ENCODE data around the gene SFT2D1.
"Not testable (repeated sequence)": the region's sequence is repeated elsewhere in the genome, so short reads cannot be mapped to it uniquely, and the experiment has no call there.

Gene SFT2D1

GRCh38 chr6:166381381-166381732 lies 39.0 kb upstream of the SFT2D1 start:
- Histone ChIP-seq H3K27ac (ENCODE audit: low read length) (no peak overlapping the region), H3K36me3 (ENCODE audit: insufficient read depth, low read depth, low read length) (no peaks in the 10 kb centered on the region), H3K9ac (ENCODE audit: low read depth, low read length) (peak overlapping the region; percentile 45; the same call in 1 of the 2 replicates), H3K9me3 (ENCODE audit: insufficient read depth, low read depth, low read length) (no peaks in the 10 kb centered on the region), H3K4me3 (ENCODE audit: low read length) (peak overlapping the region; percentile 93), H3K4me1 (ENCODE audit: insufficient read depth, low read length) (peaks cover 6% of the 10 kb centered on the region; the same call in 1 of the 2 replicates), H3K27me3 (ENCODE audit: insufficient read depth, low read length) (no peaks in the 10 kb centered on the region; the same call in 1 of the 2 replicates)

GRCh38 chr6:166379800-166380199 lies 37.5 kb upstream of the SFT2D1 start:
- Histone ChIP-seq H3K4me3 (ENCODE audit: low read length) (no peak overlapping the region), H3K36me3 (ENCODE audit: insufficient read depth, low read depth, low read length) (no peaks in the 10 kb centered on the region), H3K27me3 (ENCODE audit: insufficient read depth, low read length) (no peaks in the 10 kb centered on the region; the same call in 1 of the 2 replicates), H3K4me1 (ENCODE audit: insufficient read depth, low read length) (peaks cover 6% of the 10 kb centered on the region; the same call in 1 of the 2 replicates), H3K27ac (ENCODE audit: low read length) (no peak overlapping the region), H3K9ac (ENCODE audit: low read depth, low read length) (no peak overlapping the region), H3K9me3 (ENCODE audit: insufficient read depth, low read depth, low read length) (no peaks in the 10 kb centered on the region)

DNA sequence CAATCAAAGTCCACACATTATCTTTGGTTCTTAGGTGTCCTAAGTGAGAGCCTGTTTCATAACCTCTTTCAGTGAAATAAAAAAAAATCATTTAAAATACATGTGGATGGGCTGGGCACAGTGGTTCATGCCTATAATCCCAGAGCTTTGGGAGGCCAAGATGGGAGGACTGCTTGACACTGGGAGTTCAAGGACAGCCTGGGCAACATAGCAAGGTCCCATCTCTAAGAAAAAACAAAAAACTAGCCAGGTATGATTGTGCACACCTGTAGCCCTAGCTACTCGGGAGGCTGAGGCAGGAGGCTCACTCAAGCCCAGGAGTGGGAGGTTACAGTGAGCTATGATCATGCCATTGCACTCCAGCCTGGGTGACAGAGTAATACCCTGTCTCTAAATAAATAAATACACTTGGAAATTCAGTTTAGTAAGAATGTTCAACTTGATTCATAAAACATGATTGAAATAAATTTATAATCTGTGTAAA lies 36.8 kb upstream of the SFT2D1 start:
- no peak overlapping the region for H3K27ac ChIP-seq (ENCODE audit: low read length)
- no peaks in the 10 kb centered on the region for H3K36me3 ChIP-seq (ENCODE audit: insufficient read depth, low read depth, low read length)

DNA sequence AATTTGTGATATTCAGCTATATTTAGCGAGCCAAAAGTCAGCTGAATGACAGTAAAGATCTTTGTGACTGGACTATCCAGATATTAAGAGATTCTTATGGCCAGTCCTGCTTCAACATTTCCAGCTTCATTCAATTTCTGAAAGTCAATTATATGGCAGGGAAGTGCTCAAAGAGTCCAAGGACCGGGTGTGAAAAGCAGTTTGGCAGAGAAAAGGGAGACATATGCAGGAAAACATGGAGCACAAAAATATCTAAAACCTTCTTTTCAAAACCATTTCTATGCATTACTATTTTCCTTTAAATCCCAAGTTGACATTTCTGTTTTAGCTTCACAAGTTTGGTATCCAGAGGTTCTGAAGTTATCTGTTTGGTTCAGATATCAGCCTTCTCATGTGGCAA lies 35.4 kb upstream of the SFT2D1 start:
- H3K27me3 ChIP-seq (ENCODE audit: insufficient read depth, low read length), result no peaks in the 10 kb centered on the region; the same call in 1 of the 2 replicates
- H3K4me1 ChIP-seq (ENCODE audit: insufficient read depth, low read length), result peaks cover 6% of the 10 kb centered on the region; the same call in 1 of the 2 replicates
- no peaks in the 10 kb centered on the region for H3K36me3 ChIP-seq (ENCODE audit: insufficient read depth, low read depth, low read length)
- no peak overlapping the region for H3K27ac ChIP-seq (ENCODE audit: low read length)
- no peaks in the 10 kb centered on the region for H3K9me3 ChIP-seq (ENCODE audit: insufficient read depth, low read depth, low read length)
- no peak overlapping the region for H3K9ac ChIP-seq (ENCODE audit: low read depth, low read length)
- no peak overlapping the region for H3K4me3 ChIP-seq (ENCODE audit: low read length)

More for the DNA sequence above, 36.8 kb upstream of the SFT2D1 start:
- Histone ChIP-seq H3K27me3 (ENCODE audit: insufficient read depth, low read length) (no peaks in the 10 kb centered on the region; the same call in 1 of the 2 replicates), H3K9me3 (ENCODE audit: insufficient read depth, low read depth, low read length) (no peaks in the 10 kb centered on the region), H3K4me3 (ENCODE audit: low read length) (no peak overlapping the region), H3K4me1 (ENCODE audit: insufficient read depth, low read length) (peaks cover 6% of the 10 kb centered on the region; the same call in 1 of the 2 replicates), H3K9ac (ENCODE audit: low read depth, low read length) (no peak overlapping the region)

DNA sequence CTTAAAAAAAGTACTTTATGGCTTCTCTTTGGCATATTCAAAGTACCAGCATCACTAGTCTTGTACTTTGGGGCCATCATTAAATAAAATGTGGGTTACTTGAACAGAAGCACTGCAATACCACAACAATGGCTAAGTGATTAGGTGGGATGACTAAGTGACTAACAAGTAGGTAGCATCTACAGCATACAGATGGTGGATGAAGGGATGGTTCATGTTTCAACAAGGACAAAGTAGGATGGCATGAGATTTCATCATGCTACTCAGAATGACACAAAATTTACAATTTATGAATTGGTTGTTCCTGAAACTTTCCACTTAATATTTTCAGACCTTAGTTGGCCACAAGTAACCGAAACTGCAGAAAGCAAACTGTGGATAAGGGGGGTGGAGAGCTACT lies 32.7 kb upstream of the SFT2D1 start:
- Histone ChIP-seq H3K4me3 (ENCODE audit: low read length) (no peak overlapping the region), H3K9ac (ENCODE audit: low read depth, low read length) (no peak overlapping the region), H3K36me3 (ENCODE audit: insufficient read depth, low read depth, low read length) (no peaks in the 10 kb centered on the region), H3K27ac (ENCODE audit: low read length) (no peak overlapping the region), H3K9me3 (ENCODE audit: insufficient read depth, low read depth, low read length) (no peaks in the 10 kb centered on the region), H3K27me3 (ENCODE audit: insufficient read depth, low read length) (no peaks in the 10 kb centered on the region), H3K4me1 (ENCODE audit: insufficient read depth, low read length) (no peaks in the 10 kb centered on the region)

- Histone ChIP-seq H3K27me3 (ENCODE audit: insufficient read depth, low read length) (no peaks in the 10 kb centered on the region), H3K36me3 (ENCODE audit: insufficient read depth, low read depth, low read length) (no peaks in the 10 kb centered on the region), H3K27ac (ENCODE audit: low read length) (no peak overlapping the region), H3K9ac (ENCODE audit: low read depth, low read length) (no peak overlapping the region), H3K4me1 (ENCODE audit: insufficient read depth, low read length) (peaks cover 22% of the 10 kb centered on the region), H3K9me3 (ENCODE audit: insufficient read depth, low read depth, low read length) (no peaks in the 10 kb centered on the region), H3K4me3 (ENCODE audit: low read length) (no peak overlapping the region)
Measured at GRCh38 chr6:166370489-166370888, 28.1 kb upstream of the SFT2D1 start.

DNA sequence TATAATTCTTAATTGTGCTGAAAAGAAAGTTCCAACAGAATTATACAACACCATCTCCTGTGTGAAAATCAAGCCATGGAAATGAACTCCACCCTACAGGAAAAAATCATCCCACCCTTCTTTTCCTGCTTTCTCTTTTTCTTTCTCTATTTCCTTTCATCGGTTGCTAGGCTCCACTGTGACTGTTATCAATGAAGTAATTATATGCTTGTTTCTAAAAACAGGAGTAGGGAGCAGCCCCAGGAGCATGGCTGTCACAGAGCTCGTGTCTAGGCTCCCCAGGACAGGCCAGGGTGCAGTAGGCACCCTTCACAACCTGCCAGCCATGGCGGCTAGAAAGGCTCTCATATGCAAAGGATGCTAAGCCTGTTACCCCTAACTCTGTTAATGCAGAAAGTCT lies 27.4 kb upstream of the SFT2D1 start:
- H3K9ac ChIP-seq (ENCODE audit: low read depth, low read length), result no peak overlapping the region

GRCh38 chr6:166366921-166367320 lies 24.6 kb upstream of the SFT2D1 start:
- no peaks in the 10 kb centered on the region for H3K27me3 ChIP-seq (ENCODE audit: insufficient read depth, low read length)

More for the DNA sequence above, 27.4 kb upstream of the SFT2D1 start:
- Histone ChIP-seq H3K9me3 (ENCODE audit: insufficient read depth, low read depth, low read length) (no peaks in the 10 kb centered on the region), H3K27me3 (ENCODE audit: insufficient read depth, low read length) (no peaks in the 10 kb centered on the region), H3K27ac (ENCODE audit: low read length) (peak overlapping the region; percentile 30), H3K4me1 (ENCODE audit: insufficient read depth, low read length) (peaks cover 27% of the 10 kb centered on the region), H3K4me3 (ENCODE audit: low read length) (no peak overlapping the region), H3K36me3 (ENCODE audit: insufficient read depth, low read depth, low read length) (no peaks in the 10 kb centered on the region)

DNA sequence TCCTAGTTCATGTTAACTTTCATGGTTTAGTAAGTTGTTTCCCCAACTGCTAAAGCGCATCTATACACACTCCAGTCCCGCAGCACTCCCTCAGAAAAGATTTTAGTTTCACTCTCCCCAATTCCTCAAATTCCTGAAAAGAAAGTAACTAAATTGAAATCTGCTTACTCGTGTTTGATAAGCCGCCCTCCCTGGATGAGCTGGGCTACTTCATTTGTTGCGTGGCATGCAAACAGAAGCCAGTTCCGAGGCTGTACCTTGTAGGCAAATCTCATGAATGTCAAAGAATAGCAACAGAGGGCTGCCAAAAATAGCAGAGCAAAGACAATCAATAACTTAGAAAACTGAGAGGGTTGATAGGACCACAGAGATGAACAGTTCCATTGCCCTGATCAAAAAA lies 23.5 kb upstream of the SFT2D1 start:
- Histone ChIP-seq H3K9me3 (ENCODE audit: insufficient read depth, low read depth, low read length) (no peaks in the 10 kb centered on the region), H3K4me1 (ENCODE audit: insufficient read depth, low read length) (peaks cover 34% of the 10 kb centered on the region), H3K9ac (ENCODE audit: low read depth, low read length) (peak overlapping the region; percentile 54; the same call in 1 of the 2 replicates), H3K36me3 (ENCODE audit: insufficient read depth, low read depth, low read length) (no peaks in the 10 kb centered on the region; the same call in 1 of the 2 replicates), H3K27ac (ENCODE audit: low read length) (peak overlapping the region; percentile 84), H3K27me3 (ENCODE audit: insufficient read depth, low read length) (no peaks in the 10 kb centered on the region), H3K4me3 (ENCODE audit: low read length) (peak overlapping the region; percentile 48; the same call in 1 of the 2 replicates)

More at GRCh38 chr6:166366921-166367320, 24.6 kb upstream of the SFT2D1 start:
- H3K4me3 ChIP-seq (ENCODE audit: low read length), result no peak overlapping the region
- H3K9me3 ChIP-seq (ENCODE audit: insufficient read depth, low read depth, low read length), result no peaks in the 10 kb centered on the region
- no peaks in the 10 kb centered on the region; the same call in 1 of the 2 replicates for H3K36me3 ChIP-seq (ENCODE audit: insufficient read depth, low read depth, low read length)
- H3K27ac ChIP-seq (ENCODE audit: low read length), result peak overlapping the region; percentile 41
- no peak overlapping the region; the same call in 1 of the 2 replicates for H3K9ac ChIP-seq (ENCODE audit: low read depth, low read length)
- peaks cover 34% of the 10 kb centered on the region for H3K4me1 ChIP-seq (ENCODE audit: insufficient read depth, low read length)

DNA sequence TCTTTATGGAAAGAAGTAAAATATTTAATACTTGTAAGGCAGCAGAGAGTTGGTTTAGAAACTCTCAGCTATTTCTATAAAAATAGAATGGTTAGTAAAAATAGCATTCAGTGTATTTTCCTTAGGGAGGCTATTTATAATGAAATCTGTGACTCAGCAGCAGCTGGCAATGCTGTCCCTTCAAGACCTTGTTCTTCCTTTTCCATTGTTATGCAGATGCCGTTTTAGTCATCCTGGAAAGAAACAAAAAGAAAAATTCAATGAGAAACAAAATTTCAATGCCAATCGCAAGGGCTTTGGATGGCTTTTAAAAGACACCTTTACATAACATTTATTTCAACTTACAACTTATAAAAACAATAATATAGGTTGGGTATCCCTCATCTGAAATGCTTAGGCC lies 22.9 kb upstream of the SFT2D1 start:
- peaks cover 36% of the 10 kb centered on the region for H3K4me1 ChIP-seq (ENCODE audit: insufficient read depth, low read length)
- H3K9ac ChIP-seq (ENCODE audit: low read depth, low read length), result peak overlapping the region; percentile 58; the same call in 1 of the 2 replicates
- peak overlapping the region; percentile 48; the same call in 1 of the 2 replicates for H3K4me3 ChIP-seq (ENCODE audit: low read length)
- peak overlapping the region; percentile 84 for H3K27ac ChIP-seq (ENCODE audit: low read length)
- H3K9me3 ChIP-seq (ENCODE audit: insufficient read depth, low read depth, low read length), result no peaks in the 10 kb centered on the region
- no peaks in the 10 kb centered on the region for H3K27me3 ChIP-seq (ENCODE audit: insufficient read depth, low read length)
- no peaks in the 10 kb centered on the region; the same call in 1 of the 2 replicates for H3K36me3 ChIP-seq (ENCODE audit: insufficient read depth, low read depth, low read length)

- H3K4me3 ChIP-seq (ENCODE audit: low read length), result no peak overlapping the region
- no peaks in the 10 kb centered on the region for H3K9me3 ChIP-seq (ENCODE audit: insufficient read depth, low read depth, low read length)
- H3K27ac ChIP-seq (ENCODE audit: low read length), result peak overlapping the region; percentile 60
- H3K9ac ChIP-seq (ENCODE audit: low read depth, low read length), result peak overlapping the region; percentile 58; the same call in 1 of the 2 replicates
- no peaks in the 10 kb centered on the region; the same call in 1 of the 2 replicates for H3K36me3 ChIP-seq (ENCODE audit: insufficient read depth, low read depth, low read length)
- H3K27me3 ChIP-seq (ENCODE audit: insufficient read depth, low read length), result no peaks in the 10 kb centered on the region
- peaks cover 38% of the 10 kb centered on the region for H3K4me1 ChIP-seq (ENCODE audit: insufficient read depth, low read length)
Measured at GRCh38 chr6:166364456-166364855, 22.1 kb upstream of the SFT2D1 start.

DNA sequence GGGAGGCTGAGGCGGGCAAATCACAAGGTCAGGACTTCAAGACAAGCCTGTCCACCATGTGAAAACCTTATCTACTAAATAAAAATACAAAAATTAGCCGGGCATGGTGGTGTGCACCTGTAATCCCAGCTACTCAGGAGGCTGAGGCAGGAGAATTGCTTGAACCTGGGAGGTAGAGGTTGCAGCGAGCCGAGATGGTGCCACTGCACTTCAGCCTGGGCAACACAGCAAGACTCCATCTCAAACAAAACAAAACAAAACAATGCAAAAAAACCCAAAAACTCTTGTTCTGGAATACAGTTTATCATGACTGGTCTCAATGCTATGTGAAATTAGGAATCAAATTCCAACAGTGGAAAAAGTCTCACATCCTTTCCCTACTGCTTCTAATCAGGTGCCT lies 20.1 kb upstream of the SFT2D1 start:
- not testable (repeated sequence) for H3K4me3 ChIP-seq (ENCODE audit: low read length); H3K27me3 ChIP-seq (ENCODE audit: insufficient read depth, low read length); H3K9me3 ChIP-seq (ENCODE audit: insufficient read depth, low read depth, low read length); H3K9ac ChIP-seq (ENCODE audit: low read depth, low read length); H3K36me3 ChIP-seq (ENCODE audit: insufficient read depth, low read depth, low read length); H3K27ac ChIP-seq (ENCODE audit: low read length)
- H3K4me1 ChIP-seq (ENCODE audit: insufficient read depth, low read length), result peaks cover 34% of the 10 kb centered on the region

Data from iPS-20b (cell line).